ENCODE results near the gene CLTC. TPM values are rescaled to one million over a fixed set of nuclear protein-coding genes. Genes with fewer than 3 reads are reported as not detected.

CLTC gene
- total RNA-seq, 1 experiment from 2014 or later: 206 TPM

DNA sequence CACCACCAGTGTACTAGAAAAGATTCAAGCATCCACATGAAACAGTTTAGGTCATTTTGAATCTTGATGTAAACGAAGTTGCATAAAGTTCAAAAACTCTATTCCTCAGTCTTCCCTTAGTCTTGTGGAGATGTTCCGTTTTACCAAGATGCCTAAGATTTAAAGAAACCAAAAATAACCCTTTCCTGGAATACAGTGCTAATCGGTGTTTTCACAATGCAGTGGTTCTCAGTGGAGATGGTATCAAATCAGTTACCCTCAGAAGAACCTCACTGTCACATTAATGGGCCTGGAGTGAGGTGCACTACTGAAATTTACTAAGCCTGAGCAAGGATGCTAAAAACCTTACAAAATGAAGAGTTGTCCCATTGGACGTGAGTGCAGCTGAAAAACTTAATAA lies 78.4 kb downstream of the CLTC start:
- no peak overlapping the region for H3K4me2 ChIP-seq
- H3K27me3 ChIP-seq (ENCODE audit: insufficient read depth, low read depth): no peaks in the 10 kb centered on the region
- ChIA-PET CTCF (no interaction called here), POLR2A (ENCODE audit: unreplicated experiment) (no interaction called here)
- peaks cover 91% of the 10 kb centered on the region for H3K79me2 ChIP-seq (ENCODE audit: low read depth)
- no peak overlapping the region for H3K4me3 ChIP-seq
- BruUV-seq (replicated peaks): no TSS peak
- peaks cover 93% of the 10 kb centered on the region for H3F3A ChIP-seq (ENCODE audit: insufficient read depth, low read depth)
- no peaks in the 10 kb centered on the region for H3K9me3 ChIP-seq (ENCODE audit: insufficient read depth, low read depth)
- TF ChIP-seq EZH2 (IDR thresholded peaks at IDR 0.05; ENCODE audit: low read depth) (no peak), CTCF (conservative IDR thresholded peaks at IDR 0.05) (no peak)
- H4K20me1 ChIP-seq (ENCODE audit: insufficient read depth): peaks cover 96% of the 10 kb centered on the region
- H3K27ac ChIP-seq: no peak overlapping the region
- H3K36me3 ChIP-seq (ENCODE audit: low read depth): peaks cover 78% of the 10 kb centered on the region
- no peak overlapping the region for H2AFZ ChIP-seq
- intact Hi-C loops (cut with micrococcal nuclease; ENCODE audit: unreplicated experiment): no loop called here
- H3K4me1 ChIP-seq (replicated peaks; ENCODE audit: insufficient read depth): peaks cover 12% of the 10 kb centered on the region; the same call in 1 of the 2 replicates
- DNase-seq: no peak
- H3K9me2 ChIP-seq (ENCODE audit: insufficient read depth): no peaks in the 10 kb centered on the region

DNA sequence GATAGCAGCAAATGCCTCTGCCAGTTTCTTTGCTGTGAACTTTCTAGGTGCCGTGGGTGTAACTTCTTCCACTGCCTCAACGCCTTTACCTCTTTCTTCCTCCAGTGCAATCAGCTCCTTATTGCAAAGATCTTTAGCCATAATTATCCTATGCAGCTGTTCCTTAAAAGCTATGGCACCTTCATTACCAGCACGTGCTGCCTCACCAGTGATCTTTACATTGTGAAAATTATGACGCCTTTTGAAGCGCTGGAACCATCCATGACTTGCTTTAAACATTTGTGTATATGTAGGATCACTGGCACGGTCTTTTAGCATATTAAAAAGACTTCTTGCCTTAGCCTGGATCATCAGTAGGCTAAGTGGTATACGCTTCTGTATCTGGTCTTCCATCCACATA lies 79.5 kb downstream of the CLTC start:
- TF ChIP-seq EZH2 (IDR thresholded peaks at IDR 0.05; ENCODE audit: low read depth) (no peak), CTCF (conservative IDR thresholded peaks at IDR 0.05) (no peak)
- Histone ChIP-seq H3K79me2 (ENCODE audit: low read depth) (peaks cover 99% of the 10 kb centered on the region), H3F3A (ENCODE audit: insufficient read depth, low read depth) (peaks cover 87% of the 10 kb centered on the region), H3K36me3 (ENCODE audit: low read depth) (peaks cover 74% of the 10 kb centered on the region), H3K9me3 (ENCODE audit: insufficient read depth, low read depth) (no peaks in the 10 kb centered on the region), H3K4me1 (replicated peaks; ENCODE audit: insufficient read depth) (peaks cover 12% of the 10 kb centered on the region; the same call in 1 of the 2 replicates), H3K9me2 (ENCODE audit: insufficient read depth) (no peaks in the 10 kb centered on the region), H3K4me3 (no peak overlapping the region), H3K27ac (no peak overlapping the region), H3K27me3 (ENCODE audit: insufficient read depth, low read depth) (no peaks in the 10 kb centered on the region), H2AFZ (no peak overlapping the region), H3K4me2 (no peak overlapping the region), H4K20me1 (ENCODE audit: insufficient read depth) (peaks cover 98% of the 10 kb centered on the region)
- BruUV-seq (replicated peaks): no TSS peak
- CTCF ChIA-PET: no interaction called here
- POLR2A ChIA-PET (ENCODE audit: unreplicated experiment): no interaction called here
- intact Hi-C loops (cut with micrococcal nuclease; ENCODE audit: unreplicated experiment): no loop called here
- no peak for DNase-seq

- Histone ChIP-seq H2AFZ (no peak overlapping the region), H3K4me1 (replicated peaks; ENCODE audit: insufficient read depth) (peaks cover 13% of the 10 kb centered on the region), H4K20me1 (ENCODE audit: insufficient read depth) (peaks cover 98% of the 10 kb centered on the region), H3F3A (ENCODE audit: insufficient read depth, low read depth) (peaks cover 82% of the 10 kb centered on the region), H3K27me3 (ENCODE audit: insufficient read depth, low read depth) (no peaks in the 10 kb centered on the region), H3K36me3 (ENCODE audit: low read depth) (peaks cover 72% of the 10 kb centered on the region), H3K9me3 (ENCODE audit: insufficient read depth, low read depth) (no peaks in the 10 kb centered on the region), H3K4me3 (no peak overlapping the region), H3K27ac (no peak overlapping the region), H3K4me2 (no peak overlapping the region), H3K9me2 (ENCODE audit: insufficient read depth) (no peaks in the 10 kb centered on the region), H3K79me2 (ENCODE audit: low read depth) (peaks cover 100% of the 10 kb centered on the region)
- no peak for DNase-seq
- ChIA-PET CTCF (no interaction called here), POLR2A (ENCODE audit: unreplicated experiment) (interaction anchor here (0.6 kb wide), 1 partner anchor 129 kb away, joined by 3 read pairs; no protein-coding TSS in a partner anchor)
- no peak for TF ChIP-seq CTCF (conservative IDR thresholded peaks at IDR 0.05)
- TF ChIP-seq EZH2 (IDR thresholded peaks at IDR 0.05; ENCODE audit: low read depth): no peak
- intact Hi-C loops (cut with micrococcal nuclease; ENCODE audit: unreplicated experiment): no loop called here
- no TSS peak for BruUV-seq (replicated peaks)
Measured at GRCh38 chr17:59699786-59700185, 80.1 kb downstream of the CLTC start.
